HuH-7 (cell line): ENCODE results near the gene ADORA2A.

Source experiments
- DNase-seq: peaks from one replicate; pipeline ENCODE4 v3.0.0; 2011; ENCODE audit warnings: low spot score

Gene ADORA2A

DNA sequence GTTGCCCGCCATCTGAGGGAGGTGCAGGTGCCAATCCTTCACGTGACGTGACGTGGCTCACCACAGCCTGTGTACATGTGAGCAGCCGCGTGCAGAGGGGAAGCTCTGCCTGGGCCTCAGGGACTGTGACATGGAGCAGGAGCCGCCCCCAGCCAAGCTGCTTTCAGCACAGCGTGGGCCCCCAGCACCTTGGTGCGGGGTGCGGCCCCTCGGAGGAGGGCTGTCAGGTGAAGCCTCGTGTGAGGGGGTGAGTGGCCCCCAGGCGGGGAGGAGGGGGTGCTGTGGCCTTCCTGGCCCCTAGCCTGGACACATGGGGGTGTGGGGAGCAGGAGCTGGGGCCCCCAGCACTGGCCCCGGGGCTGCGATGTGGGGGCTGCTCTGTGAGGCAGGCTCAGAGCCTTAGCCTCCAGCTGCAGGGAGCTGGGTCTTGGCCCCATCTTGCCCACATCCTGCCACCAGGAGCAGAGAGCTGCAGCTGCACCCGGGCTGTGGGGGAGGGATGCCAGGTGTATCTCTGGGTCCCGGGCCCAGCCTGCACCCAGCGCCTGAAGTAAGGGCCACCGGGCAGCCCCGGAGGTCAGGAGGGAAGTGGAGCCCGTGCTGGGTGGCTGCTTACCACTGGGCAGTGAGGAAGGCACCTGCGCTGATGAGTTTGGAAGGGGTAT is at the start of gene ADORA2A:
ADORA2A (plus strand) TSS at position 100 of the 665 bp plus-strand sequence. CDS start 5,806 bp downstream, outside the sequence.
- DNase-seq: no peak

DNA sequence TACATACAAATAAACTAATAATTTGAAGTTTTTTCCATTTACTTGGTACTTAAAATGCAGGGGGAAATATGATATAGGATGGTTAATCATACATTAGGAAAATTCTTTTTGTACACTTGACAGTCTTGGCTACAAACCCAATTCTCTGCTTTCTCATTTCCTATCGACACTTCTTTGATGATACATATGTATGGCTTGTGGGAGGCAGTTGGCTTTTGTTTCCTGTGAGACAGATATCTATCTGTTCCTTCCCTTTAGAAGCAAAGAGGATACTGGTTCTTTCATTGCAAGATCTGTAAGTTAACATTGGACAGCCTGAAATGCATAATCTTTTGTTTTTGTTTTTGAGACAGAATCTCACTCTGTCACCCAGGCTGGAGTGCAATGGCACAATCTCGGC is 47.9 kb upstream of the ADORA2A start:
- no peak for DNase-seq

DNA sequence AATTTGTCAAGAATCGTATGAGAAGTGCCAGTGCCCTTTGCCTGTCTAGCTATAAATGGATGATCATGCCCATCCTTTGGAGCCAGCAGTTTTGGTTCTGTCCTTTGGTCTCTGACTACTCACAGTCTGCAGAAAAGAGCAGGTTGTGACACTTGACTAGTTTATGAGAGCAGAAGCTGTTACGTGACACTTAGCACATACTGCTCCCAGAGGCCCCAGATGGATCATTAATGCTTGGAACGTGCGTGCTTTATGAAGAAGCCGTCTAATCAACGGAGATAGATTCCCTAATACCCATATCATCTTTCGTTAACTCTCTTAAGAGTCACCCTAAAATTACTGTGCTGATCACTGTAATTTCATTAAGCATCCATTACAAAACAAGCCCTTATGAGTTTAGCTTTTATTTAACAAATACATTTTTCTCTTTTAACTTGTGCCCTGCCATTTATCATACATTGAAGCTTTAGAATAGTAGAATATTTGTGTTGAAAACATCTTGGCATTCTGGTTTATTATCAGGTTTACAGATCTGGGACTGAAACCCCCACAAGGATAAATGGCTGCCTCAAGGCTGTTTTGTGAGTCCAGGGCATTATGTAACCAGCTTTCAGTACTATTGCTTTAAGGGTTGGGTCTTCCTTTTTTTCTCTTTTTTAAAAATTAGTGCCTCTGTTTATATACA is 47.0 kb upstream of the ADORA2A start:
- DNase-seq: no peak

DNA sequence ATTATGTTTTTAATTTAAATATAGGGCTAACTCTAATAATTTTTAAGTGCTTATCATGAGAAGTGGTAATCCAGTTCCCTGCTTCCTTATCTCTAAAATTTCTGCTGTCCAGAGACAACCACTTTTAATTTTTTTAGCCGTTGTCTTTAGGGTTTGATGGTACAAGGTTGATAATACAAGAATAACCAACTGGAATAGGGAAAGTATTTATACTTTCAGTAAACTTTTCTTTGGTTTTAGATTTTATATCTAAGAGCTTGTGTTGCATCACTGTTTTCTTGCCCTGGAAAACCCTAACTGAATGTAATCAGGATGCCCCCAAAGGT is 46.5 kb upstream of the ADORA2A start:
- DNase-seq: no peak

- DNase-seq: no peak
These were observed 44.3 kb upstream of the ADORA2A start for GRCh38 chr22:24383061-24383460.

DNA sequence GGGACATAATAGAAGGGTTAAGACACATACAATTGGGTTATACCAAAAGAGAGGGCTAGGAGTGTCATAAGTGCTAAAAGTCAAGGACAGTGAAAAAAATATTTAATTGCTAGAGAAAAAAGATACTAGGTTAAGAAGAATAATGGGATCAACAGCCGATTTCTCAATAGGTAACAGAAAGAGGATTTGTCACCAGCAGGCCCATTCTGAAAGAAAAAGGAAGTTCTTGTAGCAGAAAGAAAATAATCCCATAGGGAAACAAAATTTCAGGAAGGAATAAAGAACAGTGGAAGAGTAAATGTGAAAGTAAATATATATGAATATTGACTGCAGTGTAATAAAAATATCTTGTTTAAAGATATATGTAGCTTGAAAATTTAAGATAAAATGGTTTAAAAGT is 43.3 kb upstream of the ADORA2A start:
- DNase-seq: no peak

DNA sequence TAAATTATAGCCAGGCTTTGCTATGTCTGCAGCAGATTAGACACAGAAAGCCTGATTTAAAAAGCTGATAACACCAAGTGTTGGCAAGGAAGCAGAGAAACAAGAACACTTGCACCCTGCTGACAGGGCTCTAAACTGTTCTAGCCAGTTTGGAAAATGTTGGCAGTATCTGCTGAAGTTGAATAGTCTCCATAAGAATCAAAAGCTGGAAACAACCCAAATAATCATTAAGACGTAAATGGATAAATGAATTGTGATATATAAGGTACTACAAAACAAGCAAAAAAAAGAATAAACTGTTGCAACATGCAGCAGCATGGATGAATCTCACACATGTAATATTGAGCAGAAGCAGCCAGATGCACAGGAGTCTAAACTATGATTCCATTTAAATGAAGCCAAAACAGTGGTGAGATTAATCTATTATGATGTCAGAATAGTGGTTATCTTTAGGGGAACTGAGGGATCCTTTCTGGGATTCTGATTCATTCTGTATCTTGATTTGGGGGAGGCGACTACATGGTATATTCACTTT is 40.4 kb upstream of the ADORA2A start:
- no peak for DNase-seq

GRCh38 chr22:24389680-24390079 is 37.7 kb upstream of the ADORA2A start:
- no peak for DNase-seq

GRCh38 chr22:24390156-24390555 is 37.2 kb upstream of the ADORA2A start:
- no peak for DNase-seq

- DNase-seq: no peak
These were observed 36.8 kb upstream of the ADORA2A start for GRCh38 chr22:24390576-24390975.

DNA sequence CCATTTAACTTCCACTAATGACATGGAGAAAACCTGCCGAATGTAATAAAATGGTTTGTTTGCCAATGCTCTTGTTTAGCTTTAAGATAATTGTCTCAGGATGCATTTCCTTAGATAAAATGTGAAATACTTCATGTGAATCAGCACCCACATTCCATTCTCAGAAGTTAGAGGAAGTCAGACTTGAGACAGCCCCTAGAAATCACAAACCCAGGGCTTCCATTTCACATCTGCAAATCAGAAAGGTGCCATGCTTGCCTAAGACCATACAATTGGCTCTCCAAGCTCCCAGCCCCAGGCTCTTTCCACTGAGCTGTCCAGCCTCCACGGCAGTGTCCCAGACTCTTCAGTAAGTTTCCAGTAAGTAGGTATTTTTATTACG is 35.6 kb upstream of the ADORA2A start:
- DNase-seq: no peak

- no peak for DNase-seq
These were observed 35.0 kb upstream of the ADORA2A start for GRCh38 chr22:24392218-24392931.

DNA sequence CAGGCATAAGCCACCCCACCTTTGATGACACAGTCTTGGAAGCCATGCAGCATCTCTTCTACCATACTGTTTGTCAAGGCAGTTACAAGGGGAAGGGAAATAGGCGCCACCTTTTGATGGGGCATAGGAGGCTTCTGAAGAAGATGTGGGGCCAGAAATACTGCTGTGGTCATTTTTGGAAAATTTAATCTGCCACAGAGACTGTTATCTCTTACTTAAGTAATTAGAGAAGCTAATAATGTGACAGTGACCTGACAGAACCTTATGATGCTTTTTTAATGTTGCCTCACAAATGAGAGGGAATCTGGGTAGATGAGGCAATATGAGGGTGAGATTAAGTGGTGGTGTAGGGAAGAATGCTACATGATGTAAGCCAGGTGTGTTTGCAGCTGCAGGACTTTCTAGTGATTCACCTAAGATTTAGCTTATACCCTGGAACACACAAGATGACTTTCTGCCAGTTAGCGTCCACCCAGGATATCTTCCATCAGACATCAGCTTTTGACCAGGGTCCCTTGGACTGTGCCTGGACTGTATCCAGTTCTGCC is 34.3 kb upstream of the ADORA2A start:
- no peak for DNase-seq

DNA sequence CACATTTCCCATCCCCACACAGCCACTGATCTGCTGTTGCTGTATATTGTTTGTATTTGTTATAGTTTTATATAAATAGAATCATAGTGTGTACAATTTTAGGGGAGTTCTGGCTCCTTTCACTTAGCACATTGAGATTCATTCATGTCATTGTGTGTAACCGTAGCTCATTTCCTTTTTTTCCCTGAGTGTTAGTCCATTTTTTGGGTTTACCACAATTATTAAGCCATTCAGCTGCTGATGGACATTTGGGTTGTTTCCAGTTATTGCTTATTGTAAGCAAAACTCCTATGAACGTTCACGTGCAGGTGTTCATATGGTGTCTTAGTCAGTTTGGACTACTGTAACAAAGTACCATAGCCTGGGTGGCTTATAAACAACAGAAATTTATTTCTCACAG is 33.6 kb upstream of the ADORA2A start:
- DNase-seq: no peak

GRCh38 chr22:24394254-24394653 is 33.1 kb upstream of the ADORA2A start:
- DNase-seq: no peak

DNA sequence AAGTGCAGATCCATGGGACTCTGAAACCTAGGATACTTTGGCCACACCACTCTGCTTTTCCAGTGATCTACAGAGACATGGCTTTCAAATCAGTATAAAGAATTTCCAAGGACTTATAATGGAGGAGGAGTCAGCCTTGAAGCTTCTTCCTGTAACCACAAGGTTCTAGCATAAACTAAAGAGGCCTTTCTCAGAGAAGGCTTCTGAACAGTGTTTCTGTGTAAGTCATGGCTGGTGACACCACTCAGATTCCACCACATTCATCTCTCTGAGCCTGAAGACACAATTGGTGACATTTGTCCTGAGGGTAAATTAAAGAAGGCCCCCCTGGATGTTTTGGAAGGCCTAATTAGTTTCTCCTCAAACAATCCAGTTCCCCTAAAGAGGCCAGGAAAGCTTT is 29.0 kb upstream of the ADORA2A start:
- no peak for DNase-seq

DNA sequence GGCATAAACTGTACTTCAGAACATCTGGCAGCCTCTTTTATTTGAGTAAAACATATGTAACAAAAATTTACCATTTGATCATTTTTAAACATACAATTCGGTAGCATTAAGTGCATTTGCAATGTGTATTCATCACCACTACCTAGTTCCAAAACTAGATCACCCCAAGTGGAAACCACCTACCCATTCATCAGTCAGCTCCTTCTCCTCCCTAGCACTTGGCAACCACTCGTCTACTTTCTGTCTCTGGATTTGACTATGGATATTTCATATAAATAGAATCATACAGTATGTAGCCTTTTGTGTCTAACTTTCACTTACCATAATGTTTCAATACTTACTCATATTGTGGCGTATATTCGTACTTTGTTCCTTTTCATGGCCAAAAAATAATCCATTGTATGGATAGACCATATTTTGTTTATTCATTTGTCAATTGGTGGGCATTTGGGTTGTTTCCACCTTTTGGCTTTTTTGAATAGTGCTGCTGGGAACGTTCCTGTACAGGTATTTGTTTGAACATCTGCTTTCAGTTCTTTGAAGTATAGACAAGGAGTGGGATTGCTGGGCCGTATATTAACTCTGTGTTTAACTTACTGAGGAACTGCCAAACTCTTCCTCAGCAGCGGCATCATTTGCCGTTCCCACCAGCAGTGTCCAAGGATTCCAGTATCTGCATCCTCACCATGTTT is 27.2 kb upstream of the ADORA2A start:
- DNase-seq: no peak

DNA sequence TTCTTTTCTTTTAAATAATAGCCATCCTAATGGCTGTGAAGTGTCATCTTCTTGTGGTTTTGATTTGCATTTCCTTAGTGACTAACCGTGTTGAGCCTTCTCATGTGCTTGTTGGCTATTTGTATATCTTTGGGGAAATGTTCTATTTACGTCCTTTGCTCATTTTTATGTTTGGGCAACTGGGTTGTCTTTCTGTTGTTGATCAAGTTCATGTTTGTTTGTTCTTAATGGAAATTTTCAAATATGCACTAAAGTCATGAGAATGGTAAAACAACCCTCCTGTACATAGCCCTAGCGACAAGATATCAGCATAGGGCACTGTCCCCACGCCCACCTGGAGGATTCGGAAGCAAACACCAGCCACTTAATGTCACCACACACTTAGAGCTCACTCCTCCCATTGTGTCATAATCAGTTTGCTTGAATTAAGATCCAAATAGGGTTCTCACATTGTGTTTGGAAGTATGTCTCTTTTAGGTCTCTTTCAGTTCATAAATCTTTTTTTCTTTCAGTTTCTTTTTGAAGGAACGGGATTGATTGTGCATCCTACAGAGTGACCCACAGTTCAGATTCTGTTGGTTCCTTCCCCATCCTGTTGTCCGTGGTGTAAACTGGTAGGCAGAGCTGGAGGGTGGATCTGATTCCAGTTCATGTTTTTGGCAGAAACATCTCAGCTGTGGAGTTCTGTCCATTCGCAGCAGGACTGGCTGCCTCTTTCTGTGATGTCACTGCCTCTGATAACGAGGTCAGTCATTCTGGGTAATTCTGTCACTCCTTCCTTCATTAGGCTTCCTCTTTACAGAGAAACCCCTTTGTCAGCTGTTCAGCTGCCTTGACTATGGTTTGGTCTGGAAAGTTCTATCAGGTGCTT is 26.4 kb upstream of the ADORA2A start:
- no peak for DNase-seq

GRCh38 chr22:24401931-24402367 is 25.4 kb upstream of the ADORA2A start:
- DNase-seq: no peak

DNA sequence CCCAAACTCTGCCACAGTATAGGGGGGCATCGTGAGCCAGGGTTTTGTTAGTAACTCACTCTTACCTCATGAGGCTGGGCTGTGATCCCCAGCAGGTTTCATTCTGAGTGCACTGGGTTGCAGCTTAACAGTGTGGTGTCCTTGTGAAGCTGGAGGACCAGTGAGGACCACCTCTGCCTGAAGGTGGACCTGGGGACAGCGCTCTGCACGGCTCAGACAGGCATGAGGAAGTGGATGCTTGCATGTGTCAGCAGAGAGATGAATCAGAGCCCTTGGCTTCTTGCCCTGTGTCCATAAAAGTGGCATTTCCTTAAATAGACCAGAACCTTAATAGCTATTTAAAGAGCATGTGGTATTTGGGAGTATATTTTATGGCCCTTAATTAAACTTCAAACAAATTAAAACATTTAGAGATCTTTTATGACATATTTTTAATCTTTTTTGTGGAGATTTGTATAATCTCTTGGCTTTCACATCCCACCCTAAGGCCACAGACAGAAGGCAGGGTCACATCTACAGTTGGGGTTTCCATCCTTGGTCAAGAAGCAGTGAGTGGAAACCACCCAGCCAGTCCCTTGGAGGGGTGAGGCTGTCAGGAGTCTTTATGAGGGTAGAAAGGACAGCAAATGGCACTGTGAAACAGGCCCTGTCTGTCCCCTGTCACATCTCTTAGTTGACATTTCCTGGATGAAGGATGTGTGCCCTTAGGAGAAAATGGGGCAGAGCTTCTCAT is 24.8 kb upstream of the ADORA2A start:
- no peak for DNase-seq

GRCh38 chr22:24403346-24403745 is 24.1 kb upstream of the ADORA2A start:
- no peak for DNase-seq
